Activated gamma-delta T cell treated with Interleukin-2 at 50 U/mL for 16 hours (primary cell): ENCODE data around the gene SCN3A.

Experiments used
- DNase-seq: peaks from one replicate; pipeline ENCODE4 v3.0.0-alpha.2; 2020

The SCN3A gene

DNA sequence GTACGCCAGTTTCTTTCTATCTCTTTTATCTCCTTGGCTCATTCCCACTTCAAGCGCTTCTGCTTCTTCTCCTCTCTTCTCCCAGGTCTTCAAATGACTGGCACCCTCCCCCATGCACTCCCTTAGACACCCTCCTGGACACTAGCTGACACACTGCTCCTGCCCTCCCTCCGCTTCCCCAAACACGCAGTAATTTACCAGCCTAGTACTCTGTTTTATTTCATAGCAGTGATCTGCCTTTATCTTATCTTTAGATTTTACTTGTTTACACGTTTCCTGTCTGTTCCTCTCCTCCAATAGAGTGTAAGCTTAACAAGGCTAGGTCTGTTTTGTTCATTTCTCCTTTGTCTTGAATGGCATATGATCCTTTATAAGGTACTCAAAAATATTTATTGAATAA is 93.9 kb downstream of the SCN3A start:
- DNase-seq, result no peak

GRCh38 chr2:165105926-165106325 is 97.9 kb downstream of the SCN3A start:
- no peak for DNase-seq

DNA sequence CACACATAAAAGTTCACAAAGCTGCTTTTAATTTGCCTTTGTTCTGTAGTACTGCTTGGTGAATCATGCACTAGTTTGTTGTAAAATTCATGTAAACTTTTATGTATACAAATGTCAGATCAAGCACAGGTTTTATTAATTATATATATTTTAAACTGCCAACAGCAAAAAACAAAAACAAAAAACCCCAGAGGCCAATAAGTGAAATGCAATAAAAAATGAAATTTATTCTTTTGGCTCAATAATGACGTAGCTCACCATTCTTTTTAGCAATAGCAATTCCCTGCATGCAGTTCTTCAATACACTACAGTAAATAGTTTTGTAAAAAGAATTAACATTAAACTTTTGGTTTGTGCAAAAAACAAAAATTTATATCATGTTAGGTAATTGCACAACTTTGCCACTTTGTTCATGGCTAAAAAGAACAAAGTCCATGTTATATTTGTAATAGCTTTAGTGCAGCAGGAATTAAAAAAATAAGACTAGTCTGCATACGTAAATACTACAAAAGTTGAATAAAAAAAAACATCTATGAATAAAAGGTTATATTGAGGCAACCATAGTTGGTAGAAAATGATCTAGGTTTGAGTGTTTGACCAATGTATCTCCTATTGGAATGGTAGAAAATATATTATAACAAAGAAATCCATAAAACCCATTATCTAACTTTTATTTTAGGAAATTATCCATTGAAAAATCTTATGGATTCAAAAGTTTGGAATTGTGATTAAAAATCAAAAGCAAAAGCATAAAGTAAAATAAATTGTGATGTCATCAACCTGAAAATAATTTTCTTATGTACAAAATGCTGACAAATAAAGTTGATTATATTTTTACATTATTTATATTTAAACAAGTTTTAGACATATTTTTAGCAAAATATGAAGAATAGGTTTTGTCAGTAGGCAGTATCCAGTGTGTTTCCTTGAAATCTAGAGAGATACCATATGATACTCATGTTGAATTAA is 115.6 kb downstream of the SCN3A start:
- no peak for DNase-seq

GRCh38 chr2:165086337-165086736 is 117.5 kb downstream of the SCN3A start:
- no peak for DNase-seq

- DNase-seq, result no peak
Measured at GRCh38 chr2:165083326-165083725, 120.5 kb downstream of the SCN3A start.

- no peak for DNase-seq
Measured at GRCh38 chr2:165082479-165082878, 121.4 kb downstream of the SCN3A start.

GRCh38 chr2:165081276-165081675 is 122.6 kb downstream of the SCN3A start:
- no peak for DNase-seq

GRCh38 chr2:165079432-165079831 is 124.4 kb downstream of the SCN3A start:
- DNase-seq, result no peak

DNA sequence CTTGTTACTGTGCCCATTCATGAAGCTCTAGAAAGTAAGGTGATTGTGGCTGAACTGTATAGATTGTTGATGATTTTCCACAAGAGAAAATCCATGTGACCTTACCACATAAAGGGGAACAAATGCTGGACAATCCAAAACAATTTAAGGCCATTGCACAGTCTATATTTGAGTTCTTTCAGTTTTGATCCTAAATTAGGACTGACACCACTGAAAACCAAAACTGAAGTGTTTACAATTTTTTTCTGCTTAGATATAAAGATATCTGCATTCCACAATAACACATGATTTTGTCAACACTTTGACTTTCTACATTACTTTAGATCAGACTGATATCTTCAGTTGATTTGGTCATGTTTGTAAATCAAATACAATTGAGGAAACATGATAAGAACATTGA is 124.9 kb downstream of the SCN3A start:
- DNase-seq, result no peak

DNA sequence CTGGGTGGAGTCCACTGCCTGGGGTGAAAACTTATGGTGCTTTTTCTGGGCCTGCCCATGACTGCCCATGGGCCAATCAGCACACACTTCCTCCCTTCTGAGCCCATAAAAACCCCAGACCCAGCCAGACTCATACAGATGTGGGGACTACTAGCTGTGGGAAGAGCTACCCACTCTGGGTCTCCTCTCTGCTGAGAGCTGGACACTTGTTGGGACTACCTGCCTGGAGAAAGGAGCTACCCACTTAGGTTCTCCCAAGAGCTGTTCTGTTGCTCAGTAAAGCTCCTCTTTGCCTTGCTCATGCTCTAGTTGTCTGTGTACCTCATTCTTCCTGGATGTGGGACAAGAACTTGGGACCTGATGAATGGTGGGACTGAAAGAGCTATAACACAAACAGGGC is 129.0 kb downstream of the SCN3A start:
- DNase-seq, result no peak

DNA sequence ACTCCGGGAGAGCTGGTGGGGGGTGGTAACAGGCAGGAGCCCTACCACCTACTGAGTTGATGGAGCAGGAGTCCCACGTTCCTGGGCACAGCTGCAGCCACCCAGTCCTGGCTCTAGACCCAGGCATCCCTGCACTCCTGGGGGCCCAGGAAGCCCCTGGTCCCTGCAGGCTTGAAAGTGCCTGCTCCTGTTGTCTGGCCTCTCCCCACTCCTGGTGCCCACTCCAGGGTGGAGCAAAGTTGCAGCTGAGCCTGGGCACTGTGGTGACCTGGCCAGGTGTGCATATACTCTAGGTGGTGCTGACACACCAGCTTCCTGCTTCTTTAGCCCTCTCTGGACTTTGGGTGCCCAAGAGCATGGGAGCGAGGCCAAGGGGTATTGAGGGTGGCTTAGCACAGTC is 129.5 kb downstream of the SCN3A start:
- no peak for DNase-seq

GRCh38 chr2:165070076-165070475 is 133.8 kb downstream of the SCN3A start:
- no peak for DNase-seq

DNA sequence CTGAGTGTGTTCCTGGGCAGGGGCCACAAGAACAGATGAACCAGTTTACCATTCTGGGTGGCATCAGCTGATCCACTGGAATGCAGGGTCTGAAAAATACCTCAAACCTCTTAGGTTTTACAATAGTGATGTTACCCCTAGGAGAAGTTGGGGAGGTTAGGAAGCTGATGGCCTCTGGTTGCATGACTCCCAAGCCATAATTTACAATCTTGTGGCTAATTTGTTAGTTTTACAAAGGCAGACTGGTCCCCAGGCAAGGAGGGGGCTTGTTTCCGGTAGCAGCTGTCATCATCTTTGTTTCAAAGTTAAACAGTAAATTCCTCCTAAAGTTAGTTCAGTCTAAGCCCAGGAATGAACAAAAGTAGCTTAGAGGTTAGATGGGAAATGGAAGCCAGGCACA is 134.7 kb downstream of the SCN3A start:
- DNase-seq, result no peak

- DNase-seq, result no peak
Measured at GRCh38 chr2:165068487-165068757, 135.4 kb downstream of the SCN3A start.

DNA sequence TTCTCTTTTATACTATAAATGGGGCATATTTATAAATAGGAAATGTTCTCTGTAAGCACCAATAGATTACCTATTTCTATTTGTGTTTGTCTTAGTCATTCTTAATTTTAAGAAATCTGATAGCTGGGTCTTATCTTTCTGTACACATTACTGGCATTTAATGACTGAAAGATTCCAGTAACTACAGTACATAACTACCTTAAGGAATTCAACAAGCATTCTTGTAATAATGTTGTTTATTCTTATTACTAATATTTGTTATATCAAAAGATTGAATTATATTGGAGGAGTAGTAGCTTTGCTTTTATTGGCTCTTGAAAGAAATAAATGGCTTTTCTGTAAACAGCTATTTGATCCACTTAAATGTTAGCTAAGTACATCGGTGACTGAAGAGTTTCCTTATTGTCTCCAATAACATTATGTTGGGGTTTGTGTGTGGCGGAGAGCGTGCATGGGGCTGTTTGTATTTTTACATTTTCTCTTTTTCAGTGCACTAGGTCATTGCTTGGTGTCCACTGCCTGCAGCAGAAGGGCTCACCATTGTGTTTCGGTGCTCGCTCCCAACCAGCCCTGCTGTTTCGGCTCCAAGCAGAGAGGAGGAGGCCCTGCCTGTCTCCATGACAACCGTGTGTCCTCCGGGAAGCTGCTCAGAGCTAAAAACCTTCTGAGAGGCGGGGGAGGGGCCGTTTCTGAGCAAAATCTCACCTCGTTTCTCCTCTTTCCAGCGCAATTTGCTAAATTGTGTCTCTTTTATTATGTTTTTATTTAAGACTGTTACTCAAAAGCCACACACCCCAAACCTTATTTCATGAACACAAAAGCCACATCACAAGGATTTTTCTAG is 136.0 kb downstream of the SCN3A start:
- DNase-seq, result no peak

DNA sequence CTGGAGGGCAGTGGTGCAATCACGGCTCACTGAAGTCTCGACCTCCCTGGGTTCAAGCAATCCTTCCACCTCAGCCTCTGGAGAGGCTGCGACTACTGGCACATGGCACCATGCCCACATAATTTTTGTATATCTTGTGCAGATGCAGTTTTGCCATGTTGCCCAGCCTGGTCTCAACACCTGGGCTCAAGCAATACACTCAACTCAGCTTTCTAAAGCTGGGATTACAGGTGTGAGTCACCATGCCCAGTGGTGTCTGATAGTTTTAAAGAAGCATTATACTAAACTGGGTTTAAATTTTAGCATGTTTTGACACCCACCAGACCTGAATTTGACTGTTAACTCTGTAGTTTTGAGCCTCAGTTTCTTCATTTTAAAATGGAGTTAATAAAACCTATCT is 139.1 kb downstream of the SCN3A start:
- no peak for DNase-seq

- DNase-seq, result no peak
Measured at GRCh38 chr2:165060411-165060810, 143.4 kb downstream of the SCN3A start.

DNA sequence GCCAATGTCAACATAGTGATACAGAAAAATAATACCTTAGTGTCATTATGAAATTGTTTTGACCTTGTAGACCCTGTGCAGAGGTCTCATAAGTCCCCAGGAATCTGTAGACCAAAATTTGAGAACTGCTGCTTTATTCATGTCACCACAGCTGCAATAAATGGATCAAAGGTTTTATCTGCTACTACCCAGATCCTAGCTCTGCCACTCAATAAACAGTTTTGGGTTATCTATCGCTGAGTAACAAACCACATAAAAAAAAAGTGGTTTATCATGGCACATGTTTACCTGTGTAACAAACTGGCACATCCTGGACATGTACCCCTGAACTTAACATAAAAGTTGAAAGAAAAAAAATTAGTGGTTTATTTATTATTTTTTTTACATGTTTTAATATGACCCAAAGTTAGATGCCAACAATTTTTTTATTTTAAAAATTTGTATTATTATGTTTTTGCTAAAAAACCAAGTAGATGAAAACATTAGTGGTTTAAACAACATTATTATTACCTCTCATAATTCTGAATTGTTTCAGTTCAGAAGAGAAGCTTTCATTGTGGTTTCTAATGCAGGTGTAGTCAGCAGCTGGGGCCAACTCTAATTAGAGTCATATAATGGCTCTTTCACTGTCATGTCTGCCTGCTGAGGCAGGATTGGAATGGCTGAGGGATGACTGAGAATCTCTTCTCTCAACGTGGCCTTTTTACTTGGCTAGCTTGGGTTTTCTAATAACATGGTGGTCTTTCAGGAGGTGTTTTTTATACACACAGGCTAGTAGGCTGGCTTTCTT is 145.2 kb downstream of the SCN3A start:
- no peak for DNase-seq

GRCh38 chr2:165057931-165058330 is 145.9 kb downstream of the SCN3A start:
- no peak for DNase-seq

DNA sequence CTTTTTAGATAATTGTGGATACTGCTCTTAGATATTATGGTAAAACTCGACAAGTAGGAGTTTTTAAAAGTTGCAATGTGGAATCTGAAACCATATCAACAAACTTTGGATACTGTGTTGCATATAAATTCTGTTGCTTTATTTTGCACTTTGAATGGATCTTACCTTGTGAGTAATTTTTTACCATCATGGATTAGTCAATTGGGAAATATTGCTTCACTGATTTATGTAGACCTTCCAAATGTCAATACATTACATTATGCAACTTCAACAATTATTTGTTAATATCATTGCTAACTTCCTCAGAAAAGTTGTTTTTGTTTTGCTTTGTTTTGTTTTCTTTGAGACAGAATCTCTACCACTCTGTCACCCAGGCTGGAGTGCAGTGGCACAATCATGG is 146.5 kb downstream of the SCN3A start:
- no peak for DNase-seq

DNA sequence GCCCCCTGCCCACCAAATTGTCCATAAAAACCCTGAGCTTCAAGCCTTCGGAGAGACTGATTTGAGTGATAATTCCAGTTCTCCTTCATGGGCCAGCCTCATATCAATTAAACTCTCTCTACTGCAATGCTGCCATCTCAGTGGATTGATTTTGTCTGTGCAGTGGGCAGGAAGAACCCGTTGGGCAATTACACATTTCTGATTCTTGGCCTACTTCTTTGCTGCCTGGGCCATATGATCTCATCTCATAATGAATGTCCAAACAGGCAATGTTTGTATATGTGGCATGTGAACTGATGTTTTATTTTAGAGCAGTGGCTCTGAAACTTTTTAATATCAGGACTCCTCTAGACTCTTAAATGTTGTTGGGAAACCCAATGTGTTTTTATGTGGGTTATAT is 147.3 kb downstream of the SCN3A start:
- DNase-seq, result no peak

GRCh38 chr2:165055082-165055851 is 148.6 kb downstream of the SCN3A start:
- no peak for DNase-seq

DNA sequence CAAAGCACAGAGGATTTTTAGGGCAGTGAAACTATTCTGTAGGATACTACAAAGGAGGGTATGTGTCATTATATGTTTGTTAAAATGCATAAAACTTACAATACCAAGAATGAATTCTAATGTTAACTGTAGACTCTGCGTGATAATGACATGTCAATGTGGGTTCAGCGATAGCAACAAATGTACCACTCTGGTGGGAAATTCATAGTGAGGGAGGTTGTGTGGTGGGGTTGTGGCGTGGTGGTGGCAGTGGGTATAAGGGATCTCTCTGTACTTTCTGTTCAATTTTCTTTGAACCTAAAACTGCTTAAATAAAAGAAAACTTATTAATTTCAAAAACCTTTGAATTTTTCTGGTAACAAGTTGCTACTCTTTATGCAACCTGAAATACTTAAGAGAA is 149.2 kb downstream of the SCN3A start:
- DNase-seq, result no peak
